Kidney capillary endothelial cell (primary cell): ENCODE results near the gene UNC5B.

Source experiments
- DNase-seq: peaks from one replicate; pipeline ENCODE4 v3.0.0-alpha.2; 2018; ENCODE audit warnings: low spot score

Gene UNC5B

GRCh38 chr10:71344154-71344925 lies 132.0 kb downstream of the UNC5B start:
- no peak for DNase-seq

DNA sequence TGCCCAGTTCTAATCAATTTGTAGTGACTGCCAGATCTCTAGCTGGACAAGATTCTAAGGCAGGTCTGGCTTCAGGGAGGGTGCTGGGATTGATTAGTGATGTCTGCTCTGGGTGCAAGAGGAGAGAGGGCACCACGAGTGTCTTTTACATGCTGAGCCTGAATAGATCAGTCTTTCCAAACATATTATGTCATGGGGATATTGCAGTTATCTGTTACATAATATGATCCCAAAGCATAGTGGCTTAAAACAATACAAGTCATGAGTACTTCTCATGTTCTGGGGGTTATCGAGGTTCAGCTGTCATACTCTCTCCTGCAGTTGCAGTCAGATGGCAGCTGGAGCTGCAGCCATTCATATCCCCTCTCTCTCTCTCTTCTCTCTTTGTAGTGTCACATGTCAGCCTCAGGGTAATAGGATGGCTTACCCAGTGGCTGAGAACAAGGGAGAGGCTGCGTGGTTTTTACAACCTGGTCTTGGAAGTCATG lies 132.7 kb downstream of the UNC5B start:
- no peak for DNase-seq

- no peak for DNase-seq
Measured at GRCh38 chr10:71345694-71346093, 133.3 kb downstream of the UNC5B start.

- no peak for DNase-seq
Measured at GRCh38 chr10:71346731-71347130, 134.4 kb downstream of the UNC5B start.

- no peak for DNase-seq
Measured at GRCh38 chr10:71347587-71348395, 135.4 kb downstream of the UNC5B start.

GRCh38 chr10:71348850-71349249 lies 136.5 kb downstream of the UNC5B start:
- no peak for DNase-seq

- no peak for DNase-seq
Measured at GRCh38 chr10:71349406-71349805, 137.0 kb downstream of the UNC5B start.

DNA sequence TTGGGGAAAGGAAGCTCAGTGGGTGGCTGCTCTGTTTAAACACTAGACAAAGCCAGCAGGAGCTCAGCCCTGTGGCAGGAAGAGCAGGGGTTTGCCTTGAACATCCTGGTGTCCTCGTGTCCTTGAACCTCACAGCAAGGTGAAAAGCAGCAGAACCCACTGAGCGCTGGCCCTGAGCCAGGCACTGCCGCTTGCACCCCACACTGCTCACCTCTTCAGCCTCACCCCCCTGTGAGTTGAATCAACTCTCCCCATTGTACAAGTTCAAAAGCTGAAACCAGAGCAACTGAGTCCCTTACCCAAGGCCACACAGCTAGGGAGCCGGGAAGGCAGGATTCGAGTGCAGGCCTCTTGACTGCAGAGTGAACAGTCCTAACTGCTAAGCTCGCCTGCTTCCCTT lies 138.7 kb downstream of the UNC5B start:
- DNase-seq = no peak

- no peak for DNase-seq
Measured at GRCh38 chr10:71351628-71352319, 139.4 kb downstream of the UNC5B start.
